ENCODE results near the gene MED27.

DNA sequence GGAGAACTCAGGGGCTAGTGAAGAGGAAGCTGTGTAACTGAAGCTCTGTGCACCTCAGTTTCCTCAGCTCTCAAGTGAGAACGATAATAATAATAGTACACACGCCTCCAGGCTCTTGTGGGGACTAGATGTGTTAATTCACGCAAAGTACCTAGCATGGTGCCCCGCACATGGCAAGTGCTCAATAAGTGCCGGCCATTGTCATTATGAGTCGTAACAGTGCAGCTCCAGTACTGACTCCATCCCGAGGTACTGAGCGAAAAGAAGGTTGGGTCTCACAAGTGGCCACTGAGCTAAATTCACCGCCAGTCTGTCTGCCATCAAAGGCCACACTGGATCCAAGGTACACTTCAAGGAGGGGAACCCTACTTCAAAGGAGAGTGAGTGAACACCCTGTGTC, 40.4 kb downstream of the MED27 start:
- TF ChIP-seq POLR2AphosphoS5 (IDR thresholded peaks at IDR 0.05) (no peak), POLR2A (IDR thresholded peaks at IDR 0.05; ENCODE audit: low read depth) (no peak)
- TF ChIP-seq, protein P1, sequence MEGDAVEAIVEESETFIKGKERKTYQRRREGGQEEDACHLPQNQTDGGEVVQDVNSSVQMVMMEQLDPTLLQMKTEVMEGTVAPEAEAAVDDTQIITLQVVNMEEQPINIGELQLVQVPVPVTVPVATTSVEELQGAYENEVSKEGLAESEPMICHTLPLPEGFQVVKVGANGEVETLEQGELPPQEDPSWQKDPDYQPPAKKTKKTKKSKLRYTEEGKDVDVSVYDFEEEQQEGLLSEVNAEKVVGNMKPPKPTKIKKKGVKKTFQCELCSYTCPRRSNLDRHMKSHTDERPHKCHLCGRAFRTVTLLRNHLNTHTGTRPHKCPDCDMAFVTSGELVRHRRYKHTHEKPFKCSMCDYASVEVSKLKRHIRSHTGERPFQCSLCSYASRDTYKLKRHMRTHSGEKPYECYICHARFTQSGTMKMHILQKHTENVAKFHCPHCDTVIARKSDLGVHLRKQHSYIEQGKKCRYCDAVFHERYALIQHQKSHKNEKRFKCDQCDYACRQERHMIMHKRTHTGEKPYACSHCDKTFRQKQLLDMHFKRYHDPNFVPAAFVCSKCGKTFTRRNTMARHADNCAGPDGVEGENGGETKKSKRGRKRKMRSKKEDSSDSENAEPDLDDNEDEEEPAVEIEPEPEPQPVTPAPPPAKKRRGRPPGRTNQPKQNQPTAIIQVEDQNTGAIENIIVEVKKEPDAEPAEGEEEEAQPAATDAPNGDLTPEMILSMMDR (IDR thresholded peaks at IDR 0.05), result no peak
